Epidermal melanocyte (primary cell): ENCODE data around the gene ZFP36.
"Not testable (repeated sequence)": the region's sequence is repeated elsewhere in the genome, so short reads cannot be mapped to it uniquely, and the experiment has no call there.

Source experiments
- DNase-seq: peaks from one replicate; pipeline ENCODE4 v3.0.0; 2011; ENCODE audit warnings: low spot score; ENCODE audit not compliant: insufficient read length

The ZFP36 gene

DNA sequence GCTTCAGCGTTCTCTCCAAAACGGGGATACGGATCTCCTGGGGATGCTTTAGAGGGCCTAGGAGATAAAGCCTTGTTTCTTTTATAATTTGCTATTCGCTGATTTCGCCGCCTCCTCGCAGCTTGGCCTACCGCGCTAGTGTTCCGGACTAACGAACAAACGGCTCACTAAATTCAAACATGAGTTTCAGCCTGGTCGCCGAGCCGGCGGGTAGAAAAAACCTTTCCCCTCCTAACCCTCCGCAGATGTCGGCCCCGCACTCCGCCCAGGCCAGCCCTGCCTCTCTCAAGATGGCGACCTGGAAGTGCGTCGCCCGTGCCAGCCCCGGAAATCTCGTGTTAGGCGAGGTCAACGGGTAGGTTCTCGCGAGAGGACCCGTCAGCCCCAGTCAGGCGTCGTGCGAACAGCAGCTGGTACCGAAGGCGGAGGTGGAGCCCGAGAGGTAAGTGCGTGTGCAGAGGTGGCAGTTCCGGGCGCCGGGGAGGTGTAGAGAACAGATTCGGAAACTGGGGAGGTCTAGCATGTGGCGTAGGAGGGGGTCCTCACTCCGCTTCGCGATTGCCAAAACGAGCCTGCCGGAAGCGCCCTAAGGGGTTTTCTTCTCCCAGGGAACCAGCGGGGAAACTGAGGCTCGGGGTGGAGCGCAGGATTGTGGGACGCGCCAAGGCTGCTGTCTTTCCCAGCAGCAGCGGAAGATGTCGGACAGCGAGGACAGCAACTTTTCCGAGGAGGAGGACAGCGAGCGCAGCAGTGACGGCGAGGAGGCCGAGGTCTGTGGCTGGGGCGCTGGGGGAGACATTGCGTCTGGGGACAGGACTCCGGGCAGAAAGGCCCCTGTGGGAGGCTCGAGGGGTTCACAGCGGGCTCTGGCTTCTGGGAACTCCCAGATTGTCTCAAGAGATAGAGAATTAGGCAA is 38.8 kb downstream of the ZFP36 start, which contains the start of gene SUPT5H:
TSS of gene SUPT5H (plus strand) at position 387 of the 916 bp plus-strand sequence. CDS start at position 696, 309 bp downstream.
- peak; percentile 99 for DNase-seq

DNA sequence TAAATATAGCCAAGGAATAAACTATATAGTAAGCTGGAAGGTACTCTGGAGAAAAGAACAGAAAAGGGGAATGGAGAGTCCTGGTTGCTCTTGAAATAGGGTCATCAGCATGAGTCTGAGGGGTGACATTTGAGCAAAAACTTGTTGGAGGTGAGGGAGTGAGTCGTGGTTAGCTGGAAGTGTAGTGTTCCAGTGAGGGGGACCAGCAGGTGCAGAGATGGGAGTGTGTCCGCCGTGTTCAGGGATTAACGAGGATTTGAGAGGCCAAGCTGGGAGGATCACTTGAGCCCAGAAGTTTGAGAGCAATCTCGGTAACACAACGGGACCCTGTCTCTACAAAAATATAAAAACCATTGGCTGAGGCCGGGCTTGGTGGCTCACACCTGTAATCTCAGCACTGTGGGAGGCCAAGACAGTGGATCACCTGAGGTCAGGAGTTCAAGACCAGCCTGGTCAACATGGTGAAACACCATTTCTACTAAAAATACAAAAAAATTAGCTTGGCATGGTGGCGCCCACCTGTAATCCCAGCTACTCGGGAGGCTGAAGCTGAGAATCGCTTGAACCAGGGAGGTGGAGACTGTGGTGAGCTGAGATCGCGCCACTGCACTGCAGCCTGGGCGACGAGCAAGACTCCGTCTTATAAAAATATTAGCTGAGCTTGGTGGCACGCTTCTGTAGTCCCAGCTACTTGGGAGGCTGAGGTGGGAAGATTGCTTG is 39.9 kb downstream of the ZFP36 start:
- no peak for DNase-seq

DNA sequence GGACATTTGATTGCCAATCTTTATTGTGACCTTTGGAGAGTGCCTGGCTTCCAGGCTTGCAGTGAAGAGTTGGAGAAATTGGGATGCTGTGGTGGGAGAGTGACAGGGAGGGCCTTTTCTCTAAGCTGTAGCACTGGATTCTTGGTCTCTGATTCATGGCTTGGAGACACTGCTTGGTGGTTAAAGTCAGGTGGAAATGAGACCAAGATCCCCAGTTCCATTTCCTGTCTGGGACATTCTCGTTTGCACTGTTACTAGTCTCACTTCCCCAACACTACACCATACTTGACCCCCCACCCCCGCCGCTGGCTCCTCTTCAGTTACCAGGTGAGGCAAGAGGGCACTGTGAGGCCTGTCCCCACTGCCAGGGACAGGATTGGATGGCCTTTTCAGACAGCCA is 41.6 kb downstream of the ZFP36 start:
- no peak for DNase-seq

DNA sequence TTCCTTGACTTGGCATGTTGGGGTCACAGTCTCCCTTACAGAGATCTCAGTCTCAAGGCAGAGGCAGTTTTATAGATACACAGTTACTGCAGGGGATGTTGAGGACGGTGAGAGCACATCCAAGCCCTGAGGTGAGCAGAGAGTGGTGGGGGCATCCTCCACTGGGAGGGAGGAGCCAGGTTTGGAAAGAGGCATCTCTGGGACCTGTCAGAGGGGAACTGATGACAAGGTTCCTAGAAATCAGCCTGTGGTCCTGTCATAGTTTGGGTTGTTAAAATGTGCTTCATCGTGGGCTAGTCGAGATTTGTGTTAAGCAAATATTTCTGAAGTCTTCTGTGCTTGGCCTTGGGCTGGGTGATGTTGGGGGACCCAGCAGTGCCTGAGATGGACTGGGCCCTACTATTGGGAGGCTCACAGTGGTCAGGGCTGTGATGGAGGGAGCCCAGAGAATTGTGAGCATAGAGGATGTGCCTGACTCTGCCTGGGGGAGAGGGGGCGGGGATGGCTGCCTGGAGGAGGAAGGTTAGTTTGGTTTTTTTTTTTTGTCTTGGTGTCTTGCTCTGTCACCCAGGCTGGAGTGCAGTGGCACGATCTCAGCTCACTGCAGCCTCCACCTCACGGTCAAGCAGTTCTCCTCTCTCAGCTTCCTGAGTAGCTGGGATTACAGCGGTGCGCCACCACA is 42.6 kb downstream of the ZFP36 start:
- DNase-seq = no peak

DNA sequence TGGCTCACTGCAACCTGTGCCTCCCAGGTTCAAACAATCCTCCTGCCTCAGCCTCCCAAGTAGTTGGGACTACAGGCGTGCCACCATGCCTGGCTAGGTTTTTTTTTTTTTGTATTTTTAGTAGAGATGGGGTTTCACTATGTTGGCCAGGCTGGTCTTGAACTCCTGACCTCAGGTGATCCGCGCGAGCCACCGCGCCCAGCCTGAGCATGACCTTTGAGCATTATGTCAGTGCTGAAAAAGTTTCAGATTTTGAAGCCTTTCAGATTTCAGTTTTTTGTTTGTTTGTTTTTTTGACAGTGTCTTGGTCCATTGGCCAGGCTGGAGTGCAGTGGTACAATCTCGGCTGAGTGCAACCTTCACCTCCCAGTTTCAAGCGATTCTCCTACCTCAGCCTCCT is 44.6 kb downstream of the ZFP36 start:
- DNase-seq = not testable (repeated sequence)
